ENCODE data around the gene SSH2. TPM values are rescaled to one million over a fixed set of nuclear protein-coding genes. Genes with fewer than 3 reads are reported as not detected.
A peak's percentile ranks its signal among the peaks of the same experiment; 100 is the strongest.

The SSH2 gene
- total RNA-seq, 1 donor from 2014 or later = 21.9 TPM

DNA sequence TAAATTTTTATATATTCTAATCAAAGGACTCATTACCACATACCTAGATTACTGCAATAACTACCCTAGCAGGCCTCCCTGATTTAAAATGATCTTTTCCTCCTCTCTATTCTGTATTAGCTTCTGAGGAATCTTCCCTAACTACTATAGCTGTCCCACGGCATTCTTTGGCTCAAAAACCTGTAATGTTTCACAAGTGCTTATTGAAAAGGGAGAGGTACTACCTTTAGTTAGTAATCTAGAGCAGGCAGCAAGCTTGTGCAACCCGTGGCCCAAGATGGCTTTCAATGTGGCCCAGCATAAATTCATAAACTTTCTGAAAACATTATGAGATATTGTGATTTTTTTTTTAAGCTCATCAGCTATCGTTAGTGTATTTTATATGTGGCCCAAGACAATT, 236.3 kb downstream of the SSH2 start:
- Mint-ChIP-seq H3K36me3 (ENCODE audit: unreplicated experiment) (peaks cover 11% of the 10 kb centered on the region), H3K4me3 (ENCODE audit: unreplicated experiment) (no peak overlapping the region), H3K27me3 (ENCODE audit: unreplicated experiment) (no peaks in the 10 kb centered on the region), H3K27ac (ENCODE audit: unreplicated experiment) (no peak overlapping the region), H3K9me3 (ENCODE audit: unreplicated experiment) (no peaks in the 10 kb centered on the region), H3K4me1 (ENCODE audit: unreplicated experiment) (peaks cover 5% of the 10 kb centered on the region)
- TF ChIP-seq, protein P1, sequence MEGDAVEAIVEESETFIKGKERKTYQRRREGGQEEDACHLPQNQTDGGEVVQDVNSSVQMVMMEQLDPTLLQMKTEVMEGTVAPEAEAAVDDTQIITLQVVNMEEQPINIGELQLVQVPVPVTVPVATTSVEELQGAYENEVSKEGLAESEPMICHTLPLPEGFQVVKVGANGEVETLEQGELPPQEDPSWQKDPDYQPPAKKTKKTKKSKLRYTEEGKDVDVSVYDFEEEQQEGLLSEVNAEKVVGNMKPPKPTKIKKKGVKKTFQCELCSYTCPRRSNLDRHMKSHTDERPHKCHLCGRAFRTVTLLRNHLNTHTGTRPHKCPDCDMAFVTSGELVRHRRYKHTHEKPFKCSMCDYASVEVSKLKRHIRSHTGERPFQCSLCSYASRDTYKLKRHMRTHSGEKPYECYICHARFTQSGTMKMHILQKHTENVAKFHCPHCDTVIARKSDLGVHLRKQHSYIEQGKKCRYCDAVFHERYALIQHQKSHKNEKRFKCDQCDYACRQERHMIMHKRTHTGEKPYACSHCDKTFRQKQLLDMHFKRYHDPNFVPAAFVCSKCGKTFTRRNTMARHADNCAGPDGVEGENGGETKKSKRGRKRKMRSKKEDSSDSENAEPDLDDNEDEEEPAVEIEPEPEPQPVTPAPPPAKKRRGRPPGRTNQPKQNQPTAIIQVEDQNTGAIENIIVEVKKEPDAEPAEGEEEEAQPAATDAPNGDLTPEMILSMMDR (IDR thresholded peaks at IDR 0.05) = no peak
- no peak for DNase-seq (ENCODE audit: extremely low spot score, unreplicated experiment)

DNA sequence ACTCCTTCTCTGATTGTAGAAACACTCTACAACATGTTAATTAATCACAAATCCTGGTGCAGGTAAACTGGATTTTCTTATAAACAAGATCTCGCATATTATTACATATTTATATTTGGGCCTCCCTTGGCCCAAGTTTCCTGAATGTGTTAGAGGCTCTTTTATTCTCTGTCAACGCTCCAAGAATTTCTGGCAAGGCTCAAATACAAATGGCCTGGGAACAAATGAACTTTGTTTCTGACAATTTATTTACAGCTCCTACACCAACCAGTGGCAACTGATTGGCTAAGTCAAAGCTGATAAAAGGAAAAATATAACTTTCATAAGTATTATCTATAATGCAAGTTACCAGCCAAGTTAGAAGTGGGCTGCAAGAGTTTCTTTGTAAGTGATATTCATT, 242.4 kb downstream of the SSH2 start:
- Mint-ChIP-seq H3K36me3 (ENCODE audit: unreplicated experiment) (peaks cover 10% of the 10 kb centered on the region), H3K27ac (ENCODE audit: unreplicated experiment) (no peak overlapping the region), H3K9me3 (ENCODE audit: unreplicated experiment) (no peaks in the 10 kb centered on the region), H3K4me3 (ENCODE audit: unreplicated experiment) (no peak overlapping the region), H3K4me1 (ENCODE audit: unreplicated experiment) (peaks cover 13% of the 10 kb centered on the region), H3K27me3 (ENCODE audit: unreplicated experiment) (no peaks in the 10 kb centered on the region)
- TF ChIP-seq, protein P1 (IDR thresholded peaks at IDR 0.05) = no peak
- DNase-seq (ENCODE audit: extremely low spot score, unreplicated experiment) = no peak

DNA sequence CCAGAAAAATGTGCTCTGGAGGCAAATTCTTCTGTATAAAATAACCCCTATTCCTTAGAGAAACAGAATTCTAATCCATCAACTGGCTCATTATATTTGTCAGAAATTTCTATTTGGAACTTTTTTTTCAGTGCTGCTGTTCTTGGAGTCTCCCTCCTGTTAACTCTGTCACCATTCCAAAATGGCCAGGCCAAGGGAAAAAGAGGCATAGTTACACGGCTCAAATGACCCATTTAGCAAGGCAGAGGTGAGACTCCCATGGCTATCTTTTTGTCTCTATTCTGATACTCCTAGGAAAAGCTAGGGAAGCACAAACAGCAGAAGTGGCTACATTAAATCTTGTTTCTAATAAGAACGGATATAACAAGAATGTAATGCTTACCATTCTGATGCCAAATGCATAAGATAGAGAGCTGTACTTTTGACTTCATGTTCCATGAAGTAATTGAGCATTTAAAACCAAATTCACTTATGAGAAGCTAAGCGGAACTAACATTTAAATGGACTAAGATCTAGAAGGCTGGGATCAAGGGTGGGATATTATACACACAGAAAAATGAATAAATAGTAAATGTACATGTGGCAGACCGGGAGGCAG, 242.9 kb downstream of the SSH2 start:
- TF ChIP-seq, protein P1 (IDR thresholded peaks at IDR 0.05) = no peak
- no peaks in the 10 kb centered on the region for H3K27me3 Mint-ChIP-seq (ENCODE audit: unreplicated experiment)
- H3K27ac Mint-ChIP-seq (ENCODE audit: unreplicated experiment) = no peak overlapping the region
- H3K4me3 Mint-ChIP-seq (ENCODE audit: unreplicated experiment) = no peak overlapping the region
- no peak for DNase-seq (ENCODE audit: extremely low spot score, unreplicated experiment)
- peaks cover 11% of the 10 kb centered on the region for H3K36me3 Mint-ChIP-seq (ENCODE audit: unreplicated experiment)
- no peaks in the 10 kb centered on the region for H3K9me3 Mint-ChIP-seq (ENCODE audit: unreplicated experiment)
- peaks cover 14% of the 10 kb centered on the region for H3K4me1 Mint-ChIP-seq (ENCODE audit: unreplicated experiment)

DNA sequence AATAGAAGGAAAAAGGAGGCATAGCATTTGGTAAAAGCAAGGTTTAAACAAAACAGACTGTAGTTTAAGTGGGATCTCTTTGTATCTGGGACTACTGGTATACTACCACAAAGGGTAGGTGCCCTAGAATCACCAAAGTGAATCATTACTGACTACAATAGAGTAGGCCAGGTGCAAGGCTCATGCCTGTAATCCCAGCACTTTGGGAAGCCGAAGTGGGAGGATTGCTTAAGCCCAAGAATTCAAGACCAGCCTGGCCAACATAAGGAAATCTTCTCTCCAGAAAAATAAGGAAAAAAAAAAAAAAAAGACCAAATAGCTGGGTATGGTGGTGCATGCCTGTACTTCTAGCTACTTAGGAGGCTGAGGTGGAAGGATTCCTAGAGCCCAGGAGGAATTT, 246.5 kb downstream of the SSH2 start:
- H3K36me3 Mint-ChIP-seq (ENCODE audit: unreplicated experiment) = peaks cover 12% of the 10 kb centered on the region
- DNase-seq (ENCODE audit: extremely low spot score, unreplicated experiment) = no peak
- H3K27ac Mint-ChIP-seq (ENCODE audit: unreplicated experiment) = no peak overlapping the region
- no peaks in the 10 kb centered on the region for H3K9me3 Mint-ChIP-seq (ENCODE audit: unreplicated experiment)
- H3K4me3 Mint-ChIP-seq (ENCODE audit: unreplicated experiment) = no peak overlapping the region
- TF ChIP-seq, protein P1 (IDR thresholded peaks at IDR 0.05) = no peak
- no peaks in the 10 kb centered on the region for H3K27me3 Mint-ChIP-seq (ENCODE audit: unreplicated experiment)
- peaks cover 18% of the 10 kb centered on the region for H3K4me1 Mint-ChIP-seq (ENCODE audit: unreplicated experiment)

DNA sequence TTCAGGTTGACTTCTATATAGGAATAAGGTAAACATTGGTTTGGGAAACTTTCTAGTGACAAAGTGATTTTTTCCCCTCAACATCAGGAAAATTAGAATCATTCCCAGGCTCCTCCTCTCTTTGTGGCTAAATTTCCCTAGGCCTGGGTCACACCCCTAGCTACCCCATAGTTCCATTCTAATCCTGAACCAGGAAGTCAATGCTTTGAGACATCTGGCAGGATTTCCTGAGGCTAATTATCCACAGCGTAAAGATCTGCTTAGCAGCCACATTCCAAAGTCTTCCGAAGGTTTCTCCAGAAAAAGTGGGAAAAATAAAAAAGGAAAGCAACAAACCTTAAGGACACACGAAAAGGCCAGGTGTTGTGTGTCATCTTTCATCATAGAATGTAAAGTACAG, 247.0 kb downstream of the SSH2 start:
- Mint-ChIP-seq H3K9me3 (ENCODE audit: unreplicated experiment) (no peaks in the 10 kb centered on the region), H3K4me1 (ENCODE audit: unreplicated experiment) (peaks cover 18% of the 10 kb centered on the region), H3K27me3 (ENCODE audit: unreplicated experiment) (no peaks in the 10 kb centered on the region), H3K4me3 (ENCODE audit: unreplicated experiment) (no peak overlapping the region), H3K27ac (ENCODE audit: unreplicated experiment) (peak overlapping the region; percentile 82), H3K36me3 (ENCODE audit: unreplicated experiment) (peaks cover 12% of the 10 kb centered on the region)
- TF ChIP-seq, protein P1 (IDR thresholded peaks at IDR 0.05) = no peak
- DNase-seq (ENCODE audit: extremely low spot score, unreplicated experiment) = no peak

All from osteocyte (in vitro differentiated cells).